Left cardiac atrium (tissue), 4 donors: ENCODE measurements around the gene ZNF382. TPM values are rescaled to one million over a fixed set of nuclear protein-coding genes. Genes with fewer than 3 reads are reported as not detected.

Experiments
- ATAC-seq, 2 donors: fragments of 200-7000 bp; cut with Tn5 transposase; one replicate each; pipeline ENCODE4 v1.9.1; 2020; ENCODE audit warnings: mild to moderate bottlenecking in 2 of 2, moderate library complexity in 2 of 2
- DNase-seq: peaks from one replicate; pipeline ENCODE4 v3.0.0-alpha.2; 2020
- intact Hi-C, 2 donors: fragments of 100-400 bp; cut with DNase I; formaldehyde crosslinking; loops; one replicate each; pipeline versions ENCODE4 v1.14.1 to v1.15.1; 2022 to 2023
- total RNA-seq, 2 donors: library from RNA; stranded (reverse); fragmentation: NEBNext Ultra II Directional; extraction: Animal tissue kit (Norgen Biotek cat#: 25700); gene quantifications; one replicate each; pipeline ENCODE4 v1.2.1, GENCODE V29; 2021
- donor health status: DM: no; HTN: yes; CAD: no.
- donor health status: DM: no; HTN: yes; CAD: no; lungs with severe emphysema.
- donor health status: DM: yes; HTN: yes; CAD: no.
- donor health status: Dilated cardiomyopathy.

The ZNF382 gene
- total RNA-seq, 2 donors from 2014 or later = 12.1 to 13.1 TPM

DNA sequence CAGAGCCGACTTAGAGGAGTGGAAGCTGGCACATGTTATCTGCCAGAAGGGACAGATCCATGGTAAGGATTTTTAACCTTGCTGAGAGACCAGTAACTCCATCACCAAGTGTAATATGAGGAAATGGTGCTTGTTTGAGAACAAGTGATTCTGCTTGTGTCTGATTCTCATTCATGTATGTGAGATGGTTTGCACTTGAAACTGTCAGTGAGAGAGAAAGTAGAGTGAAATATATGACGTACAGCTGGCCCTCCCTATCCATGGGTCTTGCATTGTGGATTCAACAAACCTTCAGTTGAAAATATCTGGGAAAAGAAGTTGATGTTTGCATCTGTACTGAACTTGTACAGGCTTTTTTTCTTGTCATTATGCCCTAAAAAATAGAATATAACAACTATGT, 63.5 kb downstream of the ZNF382 start:
- DNase-seq (no peak), ATAC-seq (no peak)
- intact Hi-C loops = loop anchor here in 1 of 2 donors (5.0 kb wide), 1 partner anchor 96 kb away; the partner anchor contains the start of gene ZNF529

DNA sequence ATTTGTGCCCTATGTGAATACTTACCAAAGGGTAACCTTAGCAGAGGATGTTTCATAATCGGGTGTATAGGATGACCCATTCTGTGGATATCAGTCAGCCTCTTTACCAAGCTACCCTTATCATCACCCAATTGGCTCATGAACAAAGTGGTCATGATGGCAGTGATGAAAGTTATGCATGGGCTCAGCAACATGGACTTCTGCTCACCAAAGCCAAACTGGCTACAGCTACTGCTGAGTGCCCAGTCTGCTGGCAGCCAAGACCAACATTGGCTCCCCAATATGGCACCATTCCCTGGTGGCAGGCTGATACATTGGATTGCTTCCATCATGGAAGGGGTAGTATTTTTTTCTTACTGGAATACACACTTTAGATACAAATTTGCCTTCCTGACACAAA, 67.3 kb downstream of the ZNF382 start:
- DNase-seq = no peak
- no peak for ATAC-seq
- intact Hi-C loops = no loop called here

DNA sequence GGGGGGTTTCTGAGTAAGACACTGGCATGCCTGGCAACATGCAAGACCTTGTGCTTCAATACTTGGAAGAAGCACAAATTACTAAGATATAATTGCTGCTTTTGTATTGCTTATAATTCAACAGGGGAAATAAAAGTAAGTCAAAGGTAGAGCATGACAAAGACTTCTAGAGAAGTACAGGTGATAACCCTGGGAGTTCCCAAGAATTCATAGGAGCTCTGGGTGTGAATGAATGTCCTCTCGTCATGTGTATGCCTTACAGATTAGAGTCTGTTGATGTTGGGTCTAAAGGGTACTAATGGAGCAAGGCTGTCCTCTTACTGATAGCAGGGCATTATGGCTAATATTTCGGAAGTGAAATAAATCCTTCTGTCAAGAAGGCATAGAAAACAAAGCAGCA, 69.1 kb downstream of the ZNF382 start:
- no peak for ATAC-seq
- no peak for DNase-seq
- intact Hi-C loops = no loop called here

DNA sequence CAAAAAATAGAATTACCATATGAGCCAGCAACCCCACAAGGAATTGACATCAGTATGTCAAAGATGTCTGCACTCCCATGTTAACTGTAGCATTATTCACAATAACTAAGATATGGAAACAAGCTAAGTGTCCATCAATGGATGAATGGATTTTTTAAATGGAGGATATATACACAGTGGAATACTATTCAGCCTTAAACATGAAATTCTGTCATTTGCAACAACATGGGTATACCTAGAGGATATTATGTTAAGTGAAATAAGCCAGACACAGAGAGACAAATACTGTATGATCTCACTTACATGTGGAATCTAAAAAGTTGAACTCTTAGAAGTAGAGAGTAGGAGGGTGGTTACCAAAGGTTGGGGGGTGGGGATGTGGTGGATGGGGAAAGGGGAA, 74.3 kb downstream of the ZNF382 start:
- ATAC-seq (no peak), DNase-seq (no peak)
- intact Hi-C loops = no loop called here

Other genes with a start within 250 kb of the ZNF382 start
- 1 to 10 TPM; 2.9 to 3.3 TPM for gene ZFP14, start 226.1 kb upstream of the ZNF382 start, total RNA-seq
- 1 to 10 TPM; 3.8 to 4.7 TPM for gene ZFP82, start 186.7 kb upstream of the ZNF382 start, total RNA-seq
- gene ZNF566, start 115.8 kb upstream of the ZNF382 start, total RNA-seq = 10 to 100 TPM; 10.7 to 10.8 TPM
- gene ZNF260, start 77.0 kb upstream of the ZNF382 start, total RNA-seq = 1 to 10 TPM; 6.2 to 7.3 TPM
- gene ZNF529, start 32.0 kb upstream of the ZNF382 start, total RNA-seq = 10 to 100 TPM; 12.3 to 12.7 TPM
- 1 to 10 TPM; 6.9 to 7.4 TPM for gene ZNF461, start 61.5 kb downstream of the ZNF382 start, total RNA-seq
- 1 to 10 TPM; 3.8 to 5.4 TPM for gene ZNF567, start 82.3 kb downstream of the ZNF382 start, total RNA-seq
- gene ZNF850, start 167.5 kb downstream of the ZNF382 start, total RNA-seq = 1 to 10 TPM; 3.8 to 4.2 TPM
- gene ZNF790, start 233.1 kb downstream of the ZNF382 start, total RNA-seq = 1 to 10 TPM; 6.1 to 8.7 TPM
- 1 to 10 TPM; 3.0 to 4.5 TPM for gene ZNF345, start 245.6 kb downstream of the ZNF382 start, total RNA-seq